Esophagus squamous epithelium (tissue), 4 donors: ENCODE data around the gene TMEM132D.
"Not testable (repeated sequence)": the region's sequence is repeated elsewhere in the genome, so short reads cannot be mapped to it uniquely, and the experiment has no call there.

Source experiments
- POLR2A ChIP-seq, 4 donors: fragments of 450-650 bp; IDR thresholded peaks; one replicate each; pipeline ENCODE4 v1.6.1; 2017; ENCODE audit warnings: antibody characterized with exemption in 4 of 4, mild to moderate bottlenecking in 4 of 4, moderate library complexity in 3 of 4
- TF ChIP-seq, protein P1 (sequence below), 6 experiments: fragments of 450-650 bp in 4 of 6; fragments of 200-600 bp in 2 of 6; sonication (generic) in 2 of 6; IDR thresholded peaks; one replicate each; pipeline ENCODE4 v1.5.1; 2016 to 2019; ENCODE audit warnings: antibody characterized with exemption in 6 of 6, mild to moderate bottlenecking in 4 of 6, moderate library complexity in 4 of 6

DNA sequence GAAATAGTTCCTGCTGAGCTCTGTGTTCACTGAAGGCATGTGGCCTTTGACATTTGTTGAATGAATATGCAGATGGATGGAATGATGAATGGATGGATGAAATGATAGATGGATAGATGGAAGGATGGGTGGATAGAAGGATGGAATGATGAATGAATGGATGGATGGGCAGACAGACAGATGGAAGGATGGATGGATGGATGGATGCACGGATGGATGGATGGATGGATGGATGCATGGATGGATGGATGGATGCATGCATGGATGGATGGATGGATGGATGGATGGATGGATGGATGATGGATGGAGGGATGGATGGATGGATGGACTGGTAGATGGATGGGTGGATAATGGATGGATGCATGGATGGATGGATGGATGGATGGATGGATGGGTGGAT, 4.8 kb downstream of the TMEM132D start:
- TF ChIP-seq, protein P1, sequence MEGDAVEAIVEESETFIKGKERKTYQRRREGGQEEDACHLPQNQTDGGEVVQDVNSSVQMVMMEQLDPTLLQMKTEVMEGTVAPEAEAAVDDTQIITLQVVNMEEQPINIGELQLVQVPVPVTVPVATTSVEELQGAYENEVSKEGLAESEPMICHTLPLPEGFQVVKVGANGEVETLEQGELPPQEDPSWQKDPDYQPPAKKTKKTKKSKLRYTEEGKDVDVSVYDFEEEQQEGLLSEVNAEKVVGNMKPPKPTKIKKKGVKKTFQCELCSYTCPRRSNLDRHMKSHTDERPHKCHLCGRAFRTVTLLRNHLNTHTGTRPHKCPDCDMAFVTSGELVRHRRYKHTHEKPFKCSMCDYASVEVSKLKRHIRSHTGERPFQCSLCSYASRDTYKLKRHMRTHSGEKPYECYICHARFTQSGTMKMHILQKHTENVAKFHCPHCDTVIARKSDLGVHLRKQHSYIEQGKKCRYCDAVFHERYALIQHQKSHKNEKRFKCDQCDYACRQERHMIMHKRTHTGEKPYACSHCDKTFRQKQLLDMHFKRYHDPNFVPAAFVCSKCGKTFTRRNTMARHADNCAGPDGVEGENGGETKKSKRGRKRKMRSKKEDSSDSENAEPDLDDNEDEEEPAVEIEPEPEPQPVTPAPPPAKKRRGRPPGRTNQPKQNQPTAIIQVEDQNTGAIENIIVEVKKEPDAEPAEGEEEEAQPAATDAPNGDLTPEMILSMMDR (IDR thresholded peaks at IDR 0.05) = not testable (repeated sequence)
- TF ChIP-seq POLR2A (IDR thresholded peaks at IDR 0.05) = not testable (repeated sequence)
